OCI-LY7 (cell line): ENCODE data around the gene RFPL1. TPM values are rescaled to one million over a fixed set of nuclear protein-coding genes. Genes with fewer than 3 reads are reported as not detected.

Source experiments
- BruUV-seq: library from RNA; stranded (reverse); fragments of 400-500 nt; replicated peaks from 2 replicates; lab custom pipeline; 2021; lab: Mats Ljungman, UMichigan
- CTCF ChIA-PET: fragments of 300-600 bp; sonication (Branson Sonifier 250); formaldehyde crosslinking; loops from one replicate; lab custom pipeline; 2022; ENCODE audit warnings: antibody characterized with exemption; ENCODE audit not compliant: unreplicated experiment; lab: Charles Lee
- POLR2A ChIA-PET: fragments of 300-600 bp; sonication (Branson Sonifier 250); formaldehyde crosslinking; loops from one replicate; lab custom pipeline; 2022; ENCODE audit warnings: antibody characterized with exemption; lab: Charles Lee
- DNase-seq: peaks from one replicate; pipeline ENCODE4 v3.0.0-alpha.2; 2015; ENCODE audit warnings: low spot score
- H2AFZ ChIP-seq: fragments of 200-600 bp; sonication (generic), shearing (Covaris generic); 2 replicates; pipeline ENCODE4 v1.6.1; 2014; ENCODE audit warnings: mild to moderate bottlenecking, antibody characterized with exemption, low read length, moderate library complexity
- H3K27ac ChIP-seq: fragments of 200-600 bp; sonication (generic); 2 replicates; pipeline ENCODE4 v1.5.1; 2014; ENCODE audit warnings: mixed run types, low read depth, mild to moderate bottlenecking, moderate library complexity, low read length, inconsistent platforms; ENCODE audit not compliant: poor library complexity, severe bottlenecking
- H3K36me3 ChIP-seq: fragments of 200-600 bp; sonication (generic); 2 replicates; pipeline ENCODE4 v1.6.1; 2014; ENCODE audit warnings: mild to moderate bottlenecking, antibody characterized with exemption, low read length, moderate library complexity, mixed read lengths; ENCODE audit not compliant: insufficient read depth
- H3K4me1 ChIP-seq: fragments of 200-600 bp; sonication (generic); 2 replicates; pipeline ENCODE4 v1.5.1; 2014; ENCODE audit warnings: mild to moderate bottlenecking, low read length; ENCODE audit not compliant: insufficient read depth, poor library complexity, severe bottlenecking
- H3K4me2 ChIP-seq: fragments of 200-600 bp; sonication (generic); 2 replicates; pipeline ENCODE4 v1.6.1; 2014; ENCODE audit warnings: mild to moderate bottlenecking, low read length
- H3K4me3 ChIP-seq: fragments of 200-600 bp; sonication (generic); 2 replicates; pipeline ENCODE4 v1.5.1; 2014; ENCODE audit warnings: mild to moderate bottlenecking, low read depth, low read length; ENCODE audit not compliant: poor library complexity, severe bottlenecking
- H3K79me2 ChIP-seq: fragments of 200-600 bp; sonication (generic); 2 replicates; pipeline ENCODE4 v1.6.1; 2016; ENCODE audit warnings: low read depth, mild to moderate bottlenecking, low read length, moderate library complexity, mixed read lengths; ENCODE audit not compliant: insufficient read depth
- H3K9me2 ChIP-seq: fragments of 200-600 bp; sonication (generic); 2 replicates; pipeline ENCODE4 v1.6.1; 2016; ENCODE audit warnings: mild to moderate bottlenecking, low read length, mixed read lengths; ENCODE audit not compliant: insufficient read depth
- H3K9me3 ChIP-seq: fragments of 200-600 bp; sonication (generic); 2 replicates; pipeline ENCODE4 v1.6.1; 2014; ENCODE audit warnings: mild to moderate bottlenecking, mixed run types, low read length, mixed read lengths
- H4K20me1 ChIP-seq: fragments of 200-600 bp; sonication (generic); 2 replicates; pipeline ENCODE4 v1.6.1; 2014; ENCODE audit warnings: mild to moderate bottlenecking, antibody characterized with exemption, low read length, moderate library complexity, mixed read lengths; ENCODE audit not compliant: insufficient read depth
- CTCF ChIP-seq: fragments of 200-600 bp; sonication (generic); conservative IDR thresholded peaks from 2 replicates; pipeline ENCODE4 v1.5.1; 2014; ENCODE audit warnings: mild to moderate bottlenecking, antibody characterized with exemption, low read length, moderate library complexity, mixed read lengths
- EZH2phosphoT487 ChIP-seq: fragments of 200-600 bp; sonication (generic); IDR thresholded peaks from 2 replicates; pipeline ENCODE4 v1.6.1; 2018; ENCODE audit warnings: low read depth, borderline replicate concordance, mild to moderate bottlenecking, mixed run types, antibody characterized with exemption, low read length, moderate library complexity, mixed read lengths
- intact Hi-C: fragments of 100-400 bp; cut with micrococcal nuclease; formaldehyde crosslinking; loops from one replicate; pipeline ENCODE4 v1.10.0; 2022; ENCODE audit not compliant: unreplicated experiment
- total RNA-seq, 2 experiments: library from RNA; depleted of rRNA in 1 of 2; stranded (reverse); fragments of >200 nt in 1 of 2; shearing (Covaris generic) in 1 of 2; gene quantifications; 2 replicates each; pipeline ENCODE4 v1.2.3, GENCODE V29; 2014 to 2022

Gene RFPL1
- total RNA-seq, 2 experiments from 2014 or later = not detected

GRCh38 chr22:29480512-29481264 lies 42.3 kb downstream of the RFPL1 start:
- Histone ChIP-seq H3K4me3 (no peak overlapping the region), H2AFZ (no peak overlapping the region)
- CTCF ChIA-PET = no interaction called here

GRCh38 chr22:29481265-29482000 lies 43.0 kb downstream of the RFPL1 start:
- no peak for TF ChIP-seq EZH2phosphoT487
- TF ChIP-seq CTCF = no peak
- no peak overlapping the region for H3K4me3 ChIP-seq
- BruUV-seq = no TSS peak
- no peak overlapping the region for H3K27ac ChIP-seq
- no peak for DNase-seq
- H2AFZ ChIP-seq = no peak overlapping the region
- ChIA-PET CTCF (no interaction called here), POLR2A (interaction anchor here (0.5 kb wide), 1 partner anchor 20 kb away, joined by 4 read pairs; no protein-coding TSS in a partner anchor)
- no peaks in the 10 kb centered on the region for H3K9me2 ChIP-seq
- H4K20me1 ChIP-seq = no peaks in the 10 kb centered on the region
- H3K36me3 ChIP-seq = no peaks in the 10 kb centered on the region
- intact Hi-C loops = no loop called here
- H3K9me3 ChIP-seq = no peaks in the 10 kb centered on the region
- no peaks in the 10 kb centered on the region for H3K79me2 ChIP-seq
- H3K4me1 ChIP-seq = peaks cover 3% of the 10 kb centered on the region
- no peak overlapping the region for H3K4me2 ChIP-seq

More at GRCh38 chr22:29480512-29481264, 42.3 kb downstream of the RFPL1 start:
- Histone ChIP-seq H3K4me2 (no peak overlapping the region), H3K27ac (no peak overlapping the region), H3K4me1 (peaks cover 10% of the 10 kb centered on the region), H3K36me3 (no peaks in the 10 kb centered on the region), H4K20me1 (no peaks in the 10 kb centered on the region), H3K79me2 (no peaks in the 10 kb centered on the region), H3K9me3 (no peaks in the 10 kb centered on the region), H3K9me2 (no peaks in the 10 kb centered on the region)
- no peak for DNase-seq
- no TSS peak for BruUV-seq
- POLR2A ChIA-PET = no interaction called here
- TF ChIP-seq EZH2phosphoT487 = no peak
- TF ChIP-seq CTCF = no peak
- intact Hi-C loops = no loop called here
